Activated T-helper 17 cell treated with anti-CD3 and anti-CD28 coated beads, Interleukin-2, amount 50 U/mL, for 72 hours (primary cell): ENCODE results near the gene ATF4. TPM values are rescaled to one million over a fixed set of nuclear protein-coding genes. Genes with fewer than 3 reads are reported as not detected.
A peak's percentile ranks its signal among the peaks of the same experiment; 100 is the strongest.
"Not testable (repeated sequence)": the region's sequence is repeated elsewhere in the genome, so short reads cannot be mapped to it uniquely, and the experiment has no call there.

Experiments
- ATAC-seq: fragments of 150-1000 bp; cut with Tn5 transposase; replicated peaks from 2 replicates; pipeline ENCODE4 v1.10.0; 2021; ENCODE audit warnings: mild to moderate bottlenecking, moderate library complexity
- H3K27ac Mint-ChIP-seq: one replicate; pipeline ENCODE4 v1.8.0; 2022; ENCODE audit warnings: mixed read lengths
- H3K27me3 Mint-ChIP-seq: one replicate; pipeline ENCODE4 v1.8.0; 2022; ENCODE audit warnings: mixed read lengths
- H3K36me3 Mint-ChIP-seq: one replicate; pipeline ENCODE4 v1.8.0; 2022; ENCODE audit warnings: low read depth, mild to moderate bottlenecking, mixed read lengths
- H3K4me1 Mint-ChIP-seq: one replicate; pipeline ENCODE4 v1.8.0; 2022; ENCODE audit warnings: mixed read lengths
- H3K4me3 Mint-ChIP-seq: one replicate; pipeline ENCODE4 v1.8.0; 2022; ENCODE audit warnings: mild to moderate bottlenecking, mixed read lengths
- H3K9me3 Mint-ChIP-seq: one replicate; pipeline ENCODE4 v1.8.0; 2022; ENCODE audit warnings: mixed read lengths
- total RNA-seq, 2 donors: library from RNA; stranded (reverse); gene quantifications; one replicate each; pipeline ENCODE4 v1.2.3, GENCODE V29; 2022

ATF4 gene
- total RNA-seq, 2 donors from 2014 or later = 338 to 432 TPM

- Mint-ChIP-seq H3K27ac (no peak overlapping the region), H3K9me3 (no peaks in the 10 kb centered on the region), H3K4me1 (no peaks in the 10 kb centered on the region), H3K4me3 (no peak overlapping the region), H3K27me3 (no peaks in the 10 kb centered on the region), H3K36me3 (no peaks in the 10 kb centered on the region)
- ATAC-seq = peak; percentile 90
These were observed 24.1 kb upstream of the ATF4 start for GRCh38 chr22:39496131-39496838.

GRCh38 chr22:39497429-39497828 is 22.9 kb upstream of the ATF4 start:
- H3K27me3 Mint-ChIP-seq = no peaks in the 10 kb centered on the region
- no peak for ATAC-seq
- H3K9me3 Mint-ChIP-seq = no peaks in the 10 kb centered on the region
- no peak overlapping the region for H3K4me3 Mint-ChIP-seq
- peaks cover 7% of the 10 kb centered on the region for H3K4me1 Mint-ChIP-seq
- no peak overlapping the region for H3K27ac Mint-ChIP-seq
- peaks cover 9% of the 10 kb centered on the region for H3K36me3 Mint-ChIP-seq

- Mint-ChIP-seq H3K9me3 (no peaks in the 10 kb centered on the region), H3K36me3 (peaks cover 17% of the 10 kb centered on the region), H3K4me3 (no peak overlapping the region), H3K27me3 (no peaks in the 10 kb centered on the region), H3K27ac (no peak overlapping the region), H3K4me1 (peaks cover 8% of the 10 kb centered on the region)
- ATAC-seq = no peak
These were observed 22.0 kb upstream of the ATF4 start for GRCh38 chr22:39498368-39498767.

GRCh38 chr22:39498802-39499201 is 21.6 kb upstream of the ATF4 start:
- H3K4me1 Mint-ChIP-seq = peaks cover 13% of the 10 kb centered on the region
- peaks cover 21% of the 10 kb centered on the region for H3K36me3 Mint-ChIP-seq
- H3K9me3 Mint-ChIP-seq = no peaks in the 10 kb centered on the region
- no peak for ATAC-seq
- no peak overlapping the region for H3K27ac Mint-ChIP-seq
- H3K27me3 Mint-ChIP-seq = no peaks in the 10 kb centered on the region
- H3K4me3 Mint-ChIP-seq = no peak overlapping the region

GRCh38 chr22:39500101-39500500 is 20.3 kb upstream of the ATF4 start:
- Mint-ChIP-seq H3K36me3 (peaks cover 34% of the 10 kb centered on the region), H3K4me1 (peaks cover 13% of the 10 kb centered on the region), H3K27ac (no peak overlapping the region), H3K9me3 (no peaks in the 10 kb centered on the region), H3K27me3 (no peaks in the 10 kb centered on the region), H3K4me3 (no peak overlapping the region)
- no peak for ATAC-seq

- Mint-ChIP-seq H3K27me3 (no peaks in the 10 kb centered on the region), H3K4me3 (peak overlapping the region; percentile 77), H3K36me3 (peaks cover 50% of the 10 kb centered on the region), H3K9me3 (no peaks in the 10 kb centered on the region), H3K4me1 (peaks cover 18% of the 10 kb centered on the region), H3K27ac (peak overlapping the region; percentile 81)
- no peak for ATAC-seq
These were observed 18.7 kb upstream of the ATF4 start for GRCh38 chr22:39501644-39502108.

- peak; percentile 99 for ATAC-seq
- Mint-ChIP-seq H3K4me1 (peaks cover 18% of the 10 kb centered on the region), H3K27ac (peak within 1 kb of the TSS; percentile 81), H3K4me3 (peak within 1 kb of the TSS; percentile 77), H3K27me3 (no peaks in the 10 kb centered on the region), H3K9me3 (no peaks in the 10 kb centered on the region), H3K36me3 (peaks cover 56% of the 10 kb centered on the region)
These were observed 18.1 kb upstream of the ATF4 start, which contains the start of gene MIEF1 for GRCh38 chr22:39502109-39502788. Gene MIEF1 (plus strand): TSS chr22:39502290. CDS start chr22:39511295, 9,005 bp downstream.

GRCh38 chr22:39502789-39503409 is 17.5 kb upstream of the ATF4 start:
- Mint-ChIP-seq H3K4me3 (peak overlapping the region; percentile 77), H3K9me3 (no peaks in the 10 kb centered on the region), H3K27me3 (no peaks in the 10 kb centered on the region), H3K27ac (peak overlapping the region; percentile 81), H3K4me1 (peaks cover 18% of the 10 kb centered on the region), H3K36me3 (peaks cover 60% of the 10 kb centered on the region)
- ATAC-seq = no peak

GRCh38 chr22:39503630-39504029 is 16.7 kb upstream of the ATF4 start:
- Mint-ChIP-seq H3K27me3 (no peaks in the 10 kb centered on the region), H3K27ac (peak overlapping the region; percentile 81), H3K4me3 (peak overlapping the region; percentile 77), H3K4me1 (peaks cover 22% of the 10 kb centered on the region), H3K36me3 (peaks cover 68% of the 10 kb centered on the region), H3K9me3 (no peaks in the 10 kb centered on the region)
- no peak for ATAC-seq

GRCh38 chr22:39504071-39504470 is 16.3 kb upstream of the ATF4 start:
- Mint-ChIP-seq H3K9me3 (no peaks in the 10 kb centered on the region), H3K27ac (peak overlapping the region; percentile 81), H3K36me3 (peaks cover 72% of the 10 kb centered on the region), H3K27me3 (no peaks in the 10 kb centered on the region), H3K4me1 (peaks cover 24% of the 10 kb centered on the region), H3K4me3 (peak overlapping the region; percentile 77)
- ATAC-seq = no peak

- not testable (repeated sequence) for H3K9me3 Mint-ChIP-seq, H3K27me3 Mint-ChIP-seq, ATAC-seq, H3K4me3 Mint-ChIP-seq
- Mint-ChIP-seq H3K4me1 (peaks cover 30% of the 10 kb centered on the region), H3K36me3 (peaks cover 96% of the 10 kb centered on the region), H3K27ac (peak overlapping the region; percentile 13)
These were observed 13.3 kb upstream of the ATF4 start for GRCh38 chr22:39507021-39507420.

GRCh38 chr22:39508393-39508792 is 12.0 kb upstream of the ATF4 start:
- Mint-ChIP-seq H3K27ac (peak overlapping the region; percentile 32), H3K27me3 (no peaks in the 10 kb centered on the region), H3K36me3 (peaks cover 98% of the 10 kb centered on the region), H3K4me3 (no peak overlapping the region), H3K4me1 (peaks cover 28% of the 10 kb centered on the region), H3K9me3 (no peaks in the 10 kb centered on the region)
- no peak for ATAC-seq

GRCh38 chr22:39510529-39511149 is 9.7 kb upstream of the ATF4 start:
- peak overlapping the region; percentile 52 for H3K27ac Mint-ChIP-seq

GRCh38 chr22:39511226-39511625 is 9.1 kb upstream of the ATF4 start:
- Mint-ChIP-seq H3K27me3 (no peaks in the 10 kb centered on the region), H3K9me3 (no peaks in the 10 kb centered on the region), H3K4me1 (peaks cover 35% of the 10 kb centered on the region), H3K27ac (peak overlapping the region; percentile 52), H3K4me3 (no peak overlapping the region), H3K36me3 (peaks cover 98% of the 10 kb centered on the region)
- ATAC-seq = no peak

More at GRCh38 chr22:39510529-39511149, 9.7 kb upstream of the ATF4 start:
- no peak for ATAC-seq
- no peaks in the 10 kb centered on the region for H3K27me3 Mint-ChIP-seq
- H3K36me3 Mint-ChIP-seq = peaks cover 98% of the 10 kb centered on the region
- H3K4me3 Mint-ChIP-seq = no peak overlapping the region
- no peaks in the 10 kb centered on the region for H3K9me3 Mint-ChIP-seq
- peaks cover 31% of the 10 kb centered on the region for H3K4me1 Mint-ChIP-seq
